Activated T-helper 17 cell treated with anti-CD3 and anti-CD28 coated beads, Interleukin-2, amount 50 U/mL, for 72 hours (primary cell): ENCODE data around the gene PCSK6. TPM values are rescaled to one million over a fixed set of nuclear protein-coding genes. Genes with fewer than 3 reads are reported as not detected.

Experiments used
- ATAC-seq: fragments of 150-1000 bp; cut with Tn5 transposase; replicated peaks from 2 replicates; pipeline ENCODE4 v1.10.0; 2021; ENCODE audit warnings: mild to moderate bottlenecking, moderate library complexity
- H3K27ac Mint-ChIP-seq: one replicate; pipeline ENCODE4 v1.8.0; 2022; ENCODE audit warnings: mixed read lengths
- H3K27me3 Mint-ChIP-seq: one replicate; pipeline ENCODE4 v1.8.0; 2022; ENCODE audit warnings: mixed read lengths
- H3K36me3 Mint-ChIP-seq: one replicate; pipeline ENCODE4 v1.8.0; 2022; ENCODE audit warnings: low read depth, mild to moderate bottlenecking, mixed read lengths
- H3K4me1 Mint-ChIP-seq: one replicate; pipeline ENCODE4 v1.8.0; 2022; ENCODE audit warnings: mixed read lengths
- H3K4me3 Mint-ChIP-seq: one replicate; pipeline ENCODE4 v1.8.0; 2022; ENCODE audit warnings: mild to moderate bottlenecking, mixed read lengths
- H3K9me3 Mint-ChIP-seq: one replicate; pipeline ENCODE4 v1.8.0; 2022; ENCODE audit warnings: mixed read lengths
- total RNA-seq, 2 donors: library from RNA; stranded (reverse); gene quantifications; one replicate each; pipeline ENCODE4 v1.2.3, GENCODE V29; 2022

PCSK6 gene
- total RNA-seq, 2 donors from 2014 or later: 0.56 to 1.3 TPM

GRCh38 chr15:101283931-101284330 lies 205.6 kb downstream of the PCSK6 start:
- H3K4me3 Mint-ChIP-seq: no peak overlapping the region
- peaks cover 12% of the 10 kb centered on the region for H3K4me1 Mint-ChIP-seq
- H3K36me3 Mint-ChIP-seq: peaks cover 100% of the 10 kb centered on the region
- H3K27me3 Mint-ChIP-seq: no peaks in the 10 kb centered on the region
- no peak overlapping the region for H3K27ac Mint-ChIP-seq
- ATAC-seq: peak; percentile 48
- H3K9me3 Mint-ChIP-seq: no peaks in the 10 kb centered on the region

- Mint-ChIP-seq H3K4me1 (peaks cover 9% of the 10 kb centered on the region), H3K4me3 (no peak overlapping the region), H3K27ac (no peak overlapping the region), H3K9me3 (no peaks in the 10 kb centered on the region), H3K36me3 (peaks cover 83% of the 10 kb centered on the region), H3K27me3 (no peaks in the 10 kb centered on the region)
- ATAC-seq: no peak
Observed at GRCh38 chr15:101280007-101280406, 209.5 kb downstream of the PCSK6 start.

GRCh38 chr15:101277943-101278564 lies 211.5 kb downstream of the PCSK6 start:
- Mint-ChIP-seq H3K4me3 (peak overlapping the region; percentile 96), H3K4me1 (peaks cover 10% of the 10 kb centered on the region), H3K36me3 (peaks cover 83% of the 10 kb centered on the region)

DNA sequence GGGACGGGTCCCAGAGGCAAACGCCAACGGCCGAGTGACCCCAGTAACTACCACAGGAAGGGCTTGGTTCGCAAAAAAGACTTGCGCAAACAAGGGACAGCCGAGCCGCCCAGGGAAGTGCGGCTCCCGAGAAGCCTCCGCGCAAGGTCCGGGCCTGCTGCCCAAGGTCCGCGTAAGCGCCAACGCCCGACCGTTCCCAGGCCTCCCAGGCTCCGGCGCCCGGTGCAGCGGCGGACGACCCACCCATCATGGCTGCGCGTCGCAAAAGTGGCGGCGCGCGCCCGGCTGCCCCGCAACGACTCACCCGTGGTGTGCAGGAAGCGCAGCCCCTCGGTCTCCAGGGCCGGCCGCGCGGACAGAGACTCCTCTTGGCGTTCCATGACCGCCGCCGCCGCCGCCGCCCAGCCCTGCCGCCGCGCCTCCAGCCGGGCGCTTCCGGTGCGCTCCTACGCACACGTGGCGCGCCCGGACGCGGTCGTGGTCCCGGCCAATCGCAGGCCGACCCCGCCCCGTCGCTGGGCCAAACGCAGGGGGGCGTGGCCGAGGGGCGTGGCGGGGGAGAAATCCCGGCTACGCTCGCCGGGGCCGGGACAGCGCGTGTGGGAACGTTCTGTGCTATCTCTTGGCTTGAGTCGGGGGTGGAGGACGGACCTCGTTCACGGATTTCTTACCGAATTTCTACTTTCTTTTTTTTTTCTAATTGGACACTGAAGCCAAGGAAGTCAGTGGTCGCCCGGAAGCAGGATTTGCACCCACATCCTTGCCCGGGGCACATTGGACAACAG lies 212.3 kb downstream of the PCSK6 start, which contains the start of gene SELENOS:
SELENOS (minus strand) TSS at position 448 of the 785 bp plus-strand sequence; CDS start at position 380, 68 bp downstream.
- peak within 1 kb of the TSS; percentile 96 for H3K4me3 Mint-ChIP-seq
- peaks cover 83% of the 10 kb centered on the region for H3K36me3 Mint-ChIP-seq

More at GRCh38 chr15:101277943-101278564, 211.5 kb downstream of the PCSK6 start:
- ATAC-seq: no peak
- Mint-ChIP-seq H3K9me3 (no peaks in the 10 kb centered on the region), H3K27me3 (no peaks in the 10 kb centered on the region), H3K27ac (peak overlapping the region; percentile 86)

DNA sequence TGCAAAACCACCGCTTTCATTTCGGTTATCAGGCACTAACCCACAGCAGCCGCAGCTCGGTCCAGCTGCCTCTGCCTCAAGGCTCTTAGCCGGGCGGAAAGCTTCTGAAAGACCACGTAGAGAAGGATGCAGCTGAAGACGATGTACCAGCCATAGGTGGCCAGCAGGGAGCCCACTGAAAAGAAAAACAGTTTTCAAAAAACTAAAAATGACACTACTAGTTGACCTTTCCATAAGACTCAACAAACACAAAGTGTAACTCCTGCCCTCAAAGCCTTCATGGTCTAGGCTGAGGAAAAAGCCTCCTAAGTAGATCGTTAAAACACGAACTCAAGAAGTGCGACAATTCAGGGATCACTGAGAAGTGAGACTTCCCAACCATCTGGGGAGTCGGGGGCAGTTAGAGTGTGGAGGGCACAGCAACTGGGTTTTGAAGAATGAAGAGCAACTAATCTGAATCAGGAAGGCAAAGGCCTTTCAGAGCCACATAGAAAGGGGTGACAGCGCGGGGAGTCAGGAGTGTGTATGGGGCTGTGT lies 212.9 kb downstream of the PCSK6 start:
- peaks cover 83% of the 10 kb centered on the region for H3K36me3 Mint-ChIP-seq
- peaks cover 7% of the 10 kb centered on the region for H3K4me1 Mint-ChIP-seq
- no peaks in the 10 kb centered on the region for H3K27me3 Mint-ChIP-seq
- H3K27ac Mint-ChIP-seq: peak overlapping the region; percentile 94
- no peaks in the 10 kb centered on the region for H3K9me3 Mint-ChIP-seq
- ATAC-seq: no peak
- H3K4me3 Mint-ChIP-seq: peak overlapping the region; percentile 96

More for the DNA sequence above, 212.3 kb downstream of the PCSK6 start, which contains the start of gene SELENOS:
- Mint-ChIP-seq H3K27ac (peak within 1 kb of the TSS; percentile 94), H3K4me1 (peaks cover 10% of the 10 kb centered on the region), H3K9me3 (no peaks in the 10 kb centered on the region), H3K27me3 (no peaks in the 10 kb centered on the region)
- ATAC-seq: peak; percentile 98

GRCh38 chr15:101275018-101275417 lies 214.5 kb downstream of the PCSK6 start:
- Mint-ChIP-seq H3K9me3 (no peaks in the 10 kb centered on the region), H3K36me3 (peaks cover 83% of the 10 kb centered on the region), H3K27me3 (no peaks in the 10 kb centered on the region), H3K4me3 (peak overlapping the region; percentile 96), H3K27ac (peak overlapping the region; percentile 80), H3K4me1 (peaks cover 7% of the 10 kb centered on the region)
- ATAC-seq: no peak

- H3K36me3 Mint-ChIP-seq: peaks cover 81% of the 10 kb centered on the region
- H3K4me1 Mint-ChIP-seq: peaks cover 14% of the 10 kb centered on the region
- H3K27ac Mint-ChIP-seq: no peak overlapping the region
- no peak for ATAC-seq
- no peaks in the 10 kb centered on the region for H3K27me3 Mint-ChIP-seq
- H3K4me3 Mint-ChIP-seq: no peak overlapping the region
- H3K9me3 Mint-ChIP-seq: no peaks in the 10 kb centered on the region
Observed at GRCh38 chr15:101273534-101273933, 216.0 kb downstream of the PCSK6 start.

DNA sequence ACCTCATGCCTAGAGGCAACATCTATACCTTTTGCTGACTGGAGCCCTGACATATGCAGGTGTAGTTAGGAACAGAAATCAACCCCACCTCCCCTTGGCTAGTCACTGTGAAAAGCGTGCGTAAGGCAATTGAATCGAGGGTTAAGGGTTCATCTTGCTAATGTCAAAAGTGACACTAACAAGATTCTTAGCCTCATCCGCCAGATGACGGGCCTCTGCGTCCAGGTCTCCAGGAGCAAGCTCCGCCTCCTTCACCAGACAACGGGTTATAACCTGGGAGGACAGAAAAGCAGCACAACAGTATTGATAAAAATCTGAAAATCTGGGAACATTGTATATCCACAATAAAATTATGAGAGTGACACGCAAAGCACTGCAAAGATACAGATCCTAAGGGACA lies 216.9 kb downstream of the PCSK6 start:
- ATAC-seq: no peak
- H3K27me3 Mint-ChIP-seq: no peaks in the 10 kb centered on the region
- no peak overlapping the region for H3K4me3 Mint-ChIP-seq
- H3K27ac Mint-ChIP-seq: no peak overlapping the region
- peaks cover 14% of the 10 kb centered on the region for H3K4me1 Mint-ChIP-seq
- H3K36me3 Mint-ChIP-seq: peaks cover 71% of the 10 kb centered on the region
- H3K9me3 Mint-ChIP-seq: no peaks in the 10 kb centered on the region

DNA sequence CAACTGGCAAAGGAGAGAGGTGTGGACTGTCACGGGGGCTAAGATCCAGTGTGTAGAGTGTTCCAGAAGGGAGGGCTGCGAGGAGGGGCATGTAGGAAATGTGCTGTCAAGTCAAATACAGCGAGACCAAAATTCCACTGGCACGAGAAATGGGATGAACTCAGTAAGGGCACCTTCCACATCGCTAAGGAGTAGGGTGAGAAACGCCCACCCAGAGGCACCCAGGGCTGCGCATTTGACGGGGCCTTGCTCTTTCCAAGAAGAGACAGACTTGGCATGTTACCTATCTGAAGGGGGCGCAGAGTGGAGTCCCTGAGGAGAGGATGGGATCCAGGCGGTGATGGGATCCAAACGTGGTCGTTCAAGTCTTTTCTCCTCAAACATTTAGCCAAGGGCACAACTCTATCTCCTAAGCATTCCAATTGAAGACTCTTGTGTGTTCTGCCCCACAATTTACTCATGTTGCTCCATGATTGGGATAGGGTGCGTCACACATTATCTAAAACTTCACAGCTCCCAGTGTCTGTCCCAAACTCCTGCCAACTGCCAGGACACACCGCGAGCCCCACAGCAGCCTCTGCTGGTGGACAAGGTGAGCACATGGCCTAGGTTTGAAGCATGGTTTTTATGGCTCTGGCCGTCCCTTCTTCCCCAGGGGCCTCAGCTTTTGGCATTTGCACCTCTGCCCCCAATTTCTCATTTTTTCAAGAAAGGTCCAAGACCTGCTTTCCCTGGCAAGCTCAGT lies 219.9 kb downstream of the PCSK6 start:
- H3K4me1 Mint-ChIP-seq: peaks cover 9% of the 10 kb centered on the region
- H3K9me3 Mint-ChIP-seq: no peaks in the 10 kb centered on the region
- H3K27ac Mint-ChIP-seq: peak overlapping the region; percentile 20
- no peaks in the 10 kb centered on the region for H3K27me3 Mint-ChIP-seq
- H3K4me3 Mint-ChIP-seq: no peak overlapping the region
- ATAC-seq: no peak
- peaks cover 59% of the 10 kb centered on the region for H3K36me3 Mint-ChIP-seq

GRCh38 chr15:101267320-101268104 lies 222.0 kb downstream of the PCSK6 start:
- Mint-ChIP-seq H3K4me1 (peaks cover 7% of the 10 kb centered on the region), H3K27me3 (no peaks in the 10 kb centered on the region), H3K4me3 (no peak overlapping the region), H3K27ac (no peak overlapping the region), H3K36me3 (peaks cover 38% of the 10 kb centered on the region), H3K9me3 (no peaks in the 10 kb centered on the region)
- no peak for ATAC-seq

GRCh38 chr15:101266787-101267186 lies 222.7 kb downstream of the PCSK6 start:
- H3K9me3 Mint-ChIP-seq: no peaks in the 10 kb centered on the region
- H3K4me1 Mint-ChIP-seq: peaks cover 7% of the 10 kb centered on the region
- ATAC-seq: no peak
- no peaks in the 10 kb centered on the region for H3K27me3 Mint-ChIP-seq
- no peak overlapping the region for H3K4me3 Mint-ChIP-seq
- H3K27ac Mint-ChIP-seq: no peak overlapping the region
- H3K36me3 Mint-ChIP-seq: peaks cover 31% of the 10 kb centered on the region

- no peaks in the 10 kb centered on the region for H3K27me3 Mint-ChIP-seq
- H3K4me1 Mint-ChIP-seq: peaks cover 7% of the 10 kb centered on the region
- peaks cover 23% of the 10 kb centered on the region for H3K36me3 Mint-ChIP-seq
- no peaks in the 10 kb centered on the region for H3K9me3 Mint-ChIP-seq
- H3K27ac Mint-ChIP-seq: no peak overlapping the region
- no peak overlapping the region for H3K4me3 Mint-ChIP-seq
- ATAC-seq: no peak
Observed at GRCh38 chr15:101266034-101266433, 223.5 kb downstream of the PCSK6 start.

GRCh38 chr15:101264911-101265641 lies 224.4 kb downstream of the PCSK6 start:
- H3K4me1 Mint-ChIP-seq: peaks cover 7% of the 10 kb centered on the region
- no peak for ATAC-seq
- H3K27ac Mint-ChIP-seq: no peak overlapping the region
- H3K27me3 Mint-ChIP-seq: peaks cover under 1% of the 10 kb centered on the region
- H3K4me3 Mint-ChIP-seq: no peak overlapping the region
- peaks cover 13% of the 10 kb centered on the region for H3K36me3 Mint-ChIP-seq
- H3K9me3 Mint-ChIP-seq: no peaks in the 10 kb centered on the region
